ENCODE results near the gene WBP1. TPM values are rescaled to one million over a fixed set of nuclear protein-coding genes. Genes with fewer than 3 reads are reported as not detected.
"Not testable (repeated sequence)": the region's sequence is repeated elsewhere in the genome, so short reads cannot be mapped to it uniquely, and the experiment has no call there.

Gene WBP1
- total RNA-seq, 1 donor from 2014 or later = 38.2 TPM

- peaks cover 39% of the 10 kb centered on the region for H3F3A ChIP-seq (ENCODE audit: low read depth)
- peak overlapping the region; percentile 47 for H3K27ac Mint-ChIP-seq
- H3K4me2 ChIP-seq = peak overlapping the region; percentile 86
- H3K4me1 Mint-ChIP-seq = peaks cover 42% of the 10 kb centered on the region
- no peaks in the 10 kb centered on the region for H3K9me3 ChIP-seq (ENCODE audit: low read depth)
- no peaks in the 10 kb centered on the region for H4K20me1 ChIP-seq (ENCODE audit: low read depth)
- peak overlapping the region; percentile 59 for H3K9ac ChIP-seq
- peaks cover 19% of the 10 kb centered on the region for H3K4me1 ChIP-seq
- H3K27me3 ChIP-seq = no peaks in the 10 kb centered on the region
- peak overlapping the region; percentile 95 for H3K27ac ChIP-seq
- H3K4me3 Mint-ChIP-seq = peak overlapping the region; percentile 97
- peak overlapping the region; percentile 82 for H2AFZ ChIP-seq (replicated peaks)
- no peaks in the 10 kb centered on the region for H3K9me3 Mint-ChIP-seq
- H3K36me3 Mint-ChIP-seq = peaks cover 4% of the 10 kb centered on the region
- peaks cover 27% of the 10 kb centered on the region for H3K79me2 ChIP-seq (ENCODE audit: low read depth)
- TF ChIP-seq EZH2phosphoT487 (IDR thresholded peaks at IDR 0.05) = no peak
- no peak for TF ChIP-seq CTCF (IDR thresholded peaks at IDR 0.05)
- TF ChIP-seq EZH2 (IDR thresholded peaks at IDR 0.05) = no peak
- H3K36me3 ChIP-seq = no peaks in the 10 kb centered on the region
- peaks cover 22% of the 10 kb centered on the region for H3K27me3 Mint-ChIP-seq (ENCODE audit: insufficient read depth, low read depth)
- DNase-seq (ENCODE audit: low spot score) = peak; percentile 86
- H3K4me3 ChIP-seq = peak overlapping the region; percentile 70
Measured at GRCh38 chr2:74457549-74458131, 598 bp upstream of the WBP1 start.

GRCh38 chr2:74458938-74459363 is 713 bp downstream of the WBP1 start:
- H3K4me3 Mint-ChIP-seq = peak overlapping the region; percentile 97
- peaks cover 40% of the 10 kb centered on the region for H3F3A ChIP-seq (ENCODE audit: low read depth)
- H3K4me1 ChIP-seq = peaks cover 20% of the 10 kb centered on the region
- no peak for DNase-seq (ENCODE audit: low spot score)
- no peaks in the 10 kb centered on the region for H4K20me1 ChIP-seq (ENCODE audit: low read depth)
- no peak overlapping the region for H2AFZ ChIP-seq (replicated peaks)
- H3K36me3 ChIP-seq = no peaks in the 10 kb centered on the region
- H3K27ac ChIP-seq = no peak overlapping the region
- no peaks in the 10 kb centered on the region for H3K9me3 ChIP-seq (ENCODE audit: low read depth)
- peak overlapping the region; percentile 89 for H3K27ac Mint-ChIP-seq
- no peaks in the 10 kb centered on the region for H3K27me3 ChIP-seq
- peak overlapping the region; percentile 96 for H3K4me3 ChIP-seq
- peak overlapping the region; percentile 92 for H3K4me2 ChIP-seq
- H3K9me3 Mint-ChIP-seq = no peaks in the 10 kb centered on the region
- H3K9ac ChIP-seq = peak overlapping the region; percentile 82
- peaks cover 30% of the 10 kb centered on the region for H3K79me2 ChIP-seq (ENCODE audit: low read depth)
- H3K27me3 Mint-ChIP-seq (ENCODE audit: insufficient read depth, low read depth) = peaks cover 20% of the 10 kb centered on the region
- TF ChIP-seq EZH2 (IDR thresholded peaks at IDR 0.05) (no peak), CTCF (IDR thresholded peaks at IDR 0.05) (no peak), EZH2phosphoT487 (IDR thresholded peaks at IDR 0.05) (no peak)
- H3K36me3 Mint-ChIP-seq = peaks cover 12% of the 10 kb centered on the region
- H3K4me1 Mint-ChIP-seq = peaks cover 46% of the 10 kb centered on the region

- peaks cover 20% of the 10 kb centered on the region for H3K27me3 Mint-ChIP-seq (ENCODE audit: insufficient read depth, low read depth)
- not testable (repeated sequence) for H3K36me3 ChIP-seq; DNase-seq (ENCODE audit: low spot score); H4K20me1 ChIP-seq (ENCODE audit: low read depth); H3K9me3 Mint-ChIP-seq; H2AFZ ChIP-seq (replicated peaks); H3K27me3 ChIP-seq; H3K9ac ChIP-seq; H3K9me3 ChIP-seq (ENCODE audit: low read depth); H3K27ac ChIP-seq
- H3K4me3 Mint-ChIP-seq = peak overlapping the region; percentile 97
- peaks cover 12% of the 10 kb centered on the region for H3K36me3 Mint-ChIP-seq
- H3K4me1 Mint-ChIP-seq = peaks cover 45% of the 10 kb centered on the region
- H3K4me3 ChIP-seq = peak overlapping the region; percentile 96
- peak overlapping the region; percentile 50 for H3K27ac Mint-ChIP-seq
- peak overlapping the region; percentile 92 for H3K4me2 ChIP-seq
- H3K4me1 ChIP-seq = peaks cover 23% of the 10 kb centered on the region
- peaks cover 40% of the 10 kb centered on the region for H3F3A ChIP-seq (ENCODE audit: low read depth)
- H3K79me2 ChIP-seq (ENCODE audit: low read depth) = peaks cover 36% of the 10 kb centered on the region
Measured at GRCh38 chr2:74459503-74460118, 1.4 kb downstream of the WBP1 start.

- Mint-ChIP-seq H3K27me3 (ENCODE audit: insufficient read depth, low read depth) (peaks cover 17% of the 10 kb centered on the region), H3K4me3 (peak overlapping the region; percentile 97), H3K4me1 (peaks cover 39% of the 10 kb centered on the region), H3K36me3 (peaks cover 12% of the 10 kb centered on the region)
- not testable (repeated sequence) for H3K9me3 Mint-ChIP-seq; H3K4me3 ChIP-seq; H3K4me2 ChIP-seq; H3K9ac ChIP-seq; H3K27ac ChIP-seq; DNase-seq (ENCODE audit: low spot score); H2AFZ ChIP-seq (replicated peaks); H4K20me1 ChIP-seq (ENCODE audit: low read depth); H3K27ac Mint-ChIP-seq; H3K36me3 ChIP-seq; H3K9me3 ChIP-seq (ENCODE audit: low read depth); H3K27me3 ChIP-seq
- peaks cover 40% of the 10 kb centered on the region for H3F3A ChIP-seq (ENCODE audit: low read depth)
- H3K4me1 ChIP-seq = peaks cover 23% of the 10 kb centered on the region
- peaks cover 38% of the 10 kb centered on the region for H3K79me2 ChIP-seq (ENCODE audit: low read depth)
Measured at GRCh38 chr2:74460187-74460586, 1.9 kb downstream of the WBP1 start.
